LNCaP clone FGC (cell line): ENCODE data around the gene RAP1GDS1.
"Not testable (repeated sequence)": the region's sequence is repeated elsewhere in the genome, so short reads cannot be mapped to it uniquely, and the experiment has no call there.

ENCODE experiments used
- DNase-seq: peaks from one replicate; pipeline ENCODE4 v3.0.0-alpha.2; 2011; ENCODE audit warnings: low read depth
- H3K4me3 ChIP-seq: 2 replicates; pipeline ENCODE4 v1.5.1; 2011; ENCODE audit warnings: mild to moderate bottlenecking, low read depth, low read length, control low read depth
- CTCF ChIP-seq: IDR thresholded peaks from 2 replicates; pipeline ENCODE4 v1.5.1; 2012; ENCODE audit warnings: mild to moderate bottlenecking; ENCODE audit not compliant: control insufficient read depth, insufficient read depth; ENCODE audit errors: extremely low read depth

RAP1GDS1 gene

DNA sequence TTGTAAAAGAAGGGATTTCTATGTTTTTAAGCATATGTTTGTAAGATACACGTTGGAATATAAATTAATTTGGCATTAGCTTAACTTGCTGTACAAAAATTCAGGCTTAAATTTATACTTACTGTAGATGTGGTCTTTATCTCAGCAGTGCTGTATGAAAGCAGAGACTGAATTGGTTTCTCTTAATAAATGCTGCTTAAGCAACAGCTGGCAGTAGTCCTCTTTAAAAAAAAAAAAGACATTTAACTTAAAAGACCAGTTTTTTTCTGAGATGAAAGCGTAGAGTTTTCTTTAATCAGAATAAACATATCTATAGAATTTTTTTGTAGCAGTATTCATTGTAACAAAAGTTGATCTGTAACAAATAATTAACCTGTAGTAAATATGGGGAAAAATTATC lies 124.6 kb downstream of the RAP1GDS1 start:
- H3K4me3 ChIP-seq = no peak overlapping the region
- TF ChIP-seq CTCF = no peak
- DNase-seq = no peak

DNA sequence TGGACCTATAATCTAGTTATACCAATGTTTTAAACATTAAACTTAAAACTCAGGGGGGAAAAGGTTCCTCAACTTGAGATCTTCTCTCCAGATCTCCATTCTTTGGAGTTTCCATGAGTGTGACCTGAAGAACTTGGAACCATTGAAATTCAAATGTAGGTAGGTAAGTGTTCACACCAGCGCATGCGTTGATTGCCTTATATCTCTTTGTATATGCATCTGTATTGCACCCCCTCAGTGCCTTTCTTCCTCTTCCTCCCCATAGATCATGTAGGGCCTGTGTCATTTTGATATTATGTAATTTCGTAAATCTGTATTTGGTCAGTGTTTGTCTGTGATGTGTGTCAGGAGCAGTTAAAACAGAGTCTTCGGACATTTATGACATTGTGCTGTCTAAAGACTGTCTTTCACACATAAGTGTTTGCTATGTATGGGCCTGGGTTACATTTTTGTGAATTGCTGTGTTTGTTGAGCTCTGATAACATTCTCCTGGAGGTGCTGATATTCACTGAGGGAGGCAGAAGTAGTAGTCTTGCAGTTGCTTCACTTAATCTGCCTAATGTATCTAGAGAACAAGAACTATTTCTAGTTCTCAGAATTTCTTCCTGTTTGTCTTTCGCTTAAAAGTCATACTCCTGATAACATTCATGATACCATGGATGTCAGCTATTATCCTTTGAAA lies 126.3 kb downstream of the RAP1GDS1 start:
- no peak overlapping the region for H3K4me3 ChIP-seq
- no peak for TF ChIP-seq CTCF
- no peak for DNase-seq

- no peak for TF ChIP-seq CTCF
- H3K4me3 ChIP-seq = no peak overlapping the region
- no peak for DNase-seq
Observed at GRCh38 chr4:98394134-98394533, 132.9 kb downstream of the RAP1GDS1 start.

DNA sequence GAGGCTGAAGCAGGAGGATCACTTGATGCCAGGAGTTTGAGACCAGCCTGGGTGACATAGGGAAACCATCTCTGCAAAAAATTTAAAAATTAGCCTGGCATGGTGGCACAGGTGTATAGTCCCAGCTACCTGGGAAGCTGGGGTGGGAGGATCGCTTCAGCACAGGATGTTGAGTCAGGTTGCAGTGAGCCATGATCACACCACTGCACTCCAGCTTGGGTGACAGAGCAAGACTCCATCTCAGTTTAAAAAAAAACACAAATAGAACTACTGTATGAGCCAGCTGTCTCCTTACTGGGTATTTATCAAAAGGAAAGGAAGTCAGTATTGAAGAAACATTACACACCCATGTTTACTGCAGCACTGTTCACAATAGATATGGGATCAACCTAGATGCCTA lies 138.7 kb downstream of the RAP1GDS1 start:
- DNase-seq = no peak
- H3K4me3 ChIP-seq = no peak overlapping the region

GRCh38 chr4:98406819-98407218 lies 145.6 kb downstream of the RAP1GDS1 start:
- no peak for TF ChIP-seq CTCF
- no peak overlapping the region for H3K4me3 ChIP-seq
- DNase-seq = no peak

More for the DNA sequence above, 138.7 kb downstream of the RAP1GDS1 start:
- no peak for TF ChIP-seq CTCF

- H3K4me3 ChIP-seq = no peak overlapping the region
- DNase-seq = no peak
- TF ChIP-seq CTCF = no peak
Observed at GRCh38 chr4:98411731-98412130, 150.5 kb downstream of the RAP1GDS1 start.

DNA sequence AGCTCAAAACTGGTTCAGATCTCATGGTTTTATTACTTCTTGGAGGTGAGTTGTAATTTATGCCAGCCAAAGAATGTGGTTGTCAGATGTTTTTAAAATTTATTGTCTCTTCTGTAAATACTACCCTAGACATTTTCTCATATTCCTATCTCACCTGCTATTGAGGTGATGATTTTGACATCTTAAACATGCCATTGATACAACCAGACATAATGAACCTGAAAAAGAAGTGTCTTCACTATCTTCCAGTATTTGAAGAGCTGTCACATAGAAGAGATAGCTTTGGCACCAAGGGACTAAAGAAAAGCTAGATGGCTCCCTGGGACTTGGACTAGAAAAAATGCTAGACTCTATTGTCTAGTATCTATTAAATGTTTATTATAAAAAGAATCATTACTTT lies 155.7 kb downstream of the RAP1GDS1 start:
- DNase-seq = no peak
- no peak for TF ChIP-seq CTCF
- no peak overlapping the region for H3K4me3 ChIP-seq

GRCh38 chr4:98420151-98420550 lies 159.0 kb downstream of the RAP1GDS1 start:
- DNase-seq, H3K4me3 ChIP-seq: not testable (repeated sequence)
